Measurements from ENCODE around the gene CFAP74. TPM values are rescaled to one million over a fixed set of nuclear protein-coding genes. Genes with fewer than 3 reads are reported as not detected.

The CFAP74 gene
- total and polyA plus RNA-seq, 2 of the 13 experiments (the other 11 are each of a cell fraction or from before 2014, with no cell fraction given) = 0.27 to 0.62 TPM

DNA sequence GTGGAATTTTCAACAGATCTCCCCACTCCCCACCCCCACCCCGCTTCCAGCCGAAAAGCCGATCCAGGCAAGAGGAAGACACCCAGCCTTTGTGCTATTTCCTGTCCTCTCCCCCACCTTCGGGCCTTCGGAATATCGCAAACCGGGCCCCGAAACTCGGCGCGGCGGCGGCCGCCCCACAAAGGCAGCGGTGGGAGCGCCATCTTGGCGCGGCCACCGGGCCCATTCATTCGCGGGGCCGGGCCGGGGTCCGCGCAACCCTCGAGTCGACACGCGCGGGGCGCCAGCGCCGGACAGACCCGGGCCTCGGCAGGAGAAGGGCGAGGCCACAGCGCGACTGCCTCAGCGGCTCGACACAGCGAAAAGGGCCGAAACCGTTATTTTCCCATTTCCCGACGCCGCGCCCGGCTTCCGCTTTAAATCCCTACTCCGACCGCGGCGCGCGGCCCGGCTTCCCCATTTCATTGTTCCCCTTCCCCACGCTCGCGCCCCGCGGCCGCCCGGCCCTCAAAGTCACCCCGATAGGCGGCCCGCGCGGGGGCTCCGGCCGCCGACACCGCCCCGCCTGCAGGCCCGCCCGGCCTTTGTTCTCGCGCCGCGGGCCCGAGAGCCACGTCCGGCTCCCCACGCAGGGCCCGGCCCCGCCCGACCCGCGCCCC lies 113.6 kb downstream of the CFAP74 start (continued):
- TF ChIP-seq KIAA2018 (CRISPR knock-in tag; IDR thresholded peaks at IDR 0.05; ENCODE audit: borderline replicate concordance) = no peak
- no peak for TF ChIP-seq ZNF124 (CRISPR knock-in tag; IDR thresholded peaks at IDR 0.05)
- TF ChIP-seq, protein P1, sequence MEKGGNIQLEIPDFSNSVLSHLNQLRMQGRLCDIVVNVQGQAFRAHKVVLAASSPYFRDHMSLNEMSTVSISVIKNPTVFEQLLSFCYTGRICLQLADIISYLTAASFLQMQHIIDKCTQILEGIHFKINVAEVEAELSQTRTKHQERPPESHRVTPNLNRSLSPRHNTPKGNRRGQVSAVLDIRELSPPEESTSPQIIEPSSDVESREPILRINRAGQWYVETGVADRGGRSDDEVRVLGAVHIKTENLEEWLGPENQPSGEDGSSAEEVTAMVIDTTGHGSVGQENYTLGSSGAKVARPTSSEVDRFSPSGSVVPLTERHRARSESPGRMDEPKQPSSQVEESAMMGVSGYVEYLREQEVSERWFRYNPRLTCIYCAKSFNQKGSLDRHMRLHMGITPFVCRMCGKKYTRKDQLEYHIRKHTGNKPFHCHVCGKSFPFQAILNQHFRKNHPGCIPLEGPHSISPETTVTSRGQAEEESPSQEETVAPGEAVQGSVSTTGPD (CRISPR knock-in tag; IDR thresholded peaks at IDR 0.05) = no peak
- peak; percentile 35 for TF ChIP-seq HNRNPLL (IDR thresholded peaks at IDR 0.05; ENCODE audit: low read depth, low read length, poor library complexity, severe bottlenecking)
- TF ChIP-seq, protein P2, sequence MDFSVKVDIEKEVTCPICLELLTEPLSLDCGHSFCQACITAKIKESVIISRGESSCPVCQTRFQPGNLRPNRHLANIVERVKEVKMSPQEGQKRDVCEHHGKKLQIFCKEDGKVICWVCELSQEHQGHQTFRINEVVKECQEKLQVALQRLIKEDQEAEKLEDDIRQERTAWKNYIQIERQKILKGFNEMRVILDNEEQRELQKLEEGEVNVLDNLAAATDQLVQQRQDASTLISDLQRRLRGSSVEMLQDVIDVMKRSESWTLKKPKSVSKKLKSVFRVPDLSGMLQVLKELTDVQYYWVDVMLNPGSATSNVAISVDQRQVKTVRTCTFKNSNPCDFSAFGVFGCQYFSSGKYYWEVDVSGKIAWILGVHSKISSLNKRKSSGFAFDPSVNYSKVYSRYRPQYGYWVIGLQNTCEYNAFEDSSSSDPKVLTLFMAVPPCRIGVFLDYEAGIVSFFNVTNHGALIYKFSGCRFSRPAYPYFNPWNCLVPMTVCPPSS (IDR thresholded peaks at IDR 0.05) = no peak
- TF ChIP-seq HES4 (CRISPR knock-in tag; IDR thresholded peaks at IDR 0.05; ENCODE audit: borderline replicate concordance) = 0 out of 2 replicates have a peak, but pooled peaks have one; percentile 18
- no peak for TF ChIP-seq MIXL1 (CRISPR knock-in tag; IDR thresholded peaks at IDR 0.05)
- TF ChIP-seq ETV6 (CRISPR knock-in tag; conservative IDR thresholded peaks at IDR 0.05) = no peak
- TF ChIP-seq ATM (IDR thresholded peaks at IDR 0.05; ENCODE audit: borderline replicate concordance) = no peak
- no peak for TF ChIP-seq EHMT2 (IDR thresholded peaks at IDR 0.05; ENCODE audit: borderline replicate concordance, low read depth, low read length)
- TF ChIP-seq SP140L (CRISPR knock-in tag; IDR thresholded peaks at IDR 0.05; ENCODE audit: borderline replicate concordance) = no peak
- TF ChIP-seq ZNF354B (CRISPR knock-in tag; IDR thresholded peaks at IDR 0.05) = no peak
- no peak for TF ChIP-seq ATF4 (CRISPR knock-in tag; IDR thresholded peaks at IDR 0.05)
- TF ChIP-seq TEAD3 (CRISPR knock-in tag; optimal IDR thresholded peaks at IDR 0.05; ENCODE audit: borderline replicate concordance) = no peak
- no peak; the same call in 1 of the 2 replicates for TF ChIP-seq MYC (CRISPR knock-in tag; IDR thresholded peaks at IDR 0.05; ENCODE audit: borderline replicate concordance)
- no peak for TF ChIP-seq ZNF530 (CRISPR knock-in tag; IDR thresholded peaks at IDR 0.05; ENCODE audit: low read depth)
- no peak for TF ChIP-seq ZNF431 (CRISPR knock-in tag; IDR thresholded peaks at IDR 0.05; ENCODE audit: borderline replicate concordance, low read depth)

Measured in HepG2 (cell line).